Gastrocnemius medialis (tissue), 4 donors: ENCODE results near the gene COL6A6.

ENCODE experiments used
- CTCF ChIP-seq, 5 experiments: fragments of 450-650 bp in 3 of 5; fragments of 200-600 bp in 2 of 5; sonication (generic) in 2 of 5; IDR thresholded peaks in 4 of 5; conservative IDR thresholded peaks in 1 of 5; 1 replicate in 4 of 5; 2 replicates in 1 of 5; pipeline ENCODE4 v1.5.1; 2016 to 2019; ENCODE audit warnings: antibody characterized with exemption in 5 of 5, mild to moderate bottlenecking in 3 of 5, moderate library complexity in 3 of 5
- POLR2A ChIP-seq, 2 donors: fragments of 450-650 bp; IDR thresholded peaks; one replicate each; pipeline ENCODE4 v1.6.1; 2017; ENCODE audit warnings: antibody characterized with exemption in 2 of 2, mild to moderate bottlenecking in 2 of 2, moderate library complexity in 2 of 2

- no peak for TF ChIP-seq CTCF (IDR thresholded peaks at IDR 0.05 in 4 of 5, conservative IDR thresholded peaks at IDR 0.05 in 1 of 5)
- no peak for TF ChIP-seq POLR2A (IDR thresholded peaks at IDR 0.05)
Measured at GRCh38 chr3:130488769-130489450, 28.1 kb upstream of the COL6A6 start.
